GM12873 (cell line): Measurements from ENCODE around the gene LHFPL6.

Experiments
- TF ChIP-seq, protein P1 (sequence below): IDR thresholded peaks from 2 replicates; pipeline ENCODE4 v1.5.1; 2012; ENCODE audit warnings: low read depth, mild to moderate bottlenecking, moderate library complexity, low read length, control low read depth; ENCODE audit not compliant: insufficient read depth; ENCODE audit errors: missing control alignments

LHFPL6 gene

GRCh38 chr13:39603424-39603947, 493 bp upstream of the LHFPL6 start:
- TF ChIP-seq, protein P1, sequence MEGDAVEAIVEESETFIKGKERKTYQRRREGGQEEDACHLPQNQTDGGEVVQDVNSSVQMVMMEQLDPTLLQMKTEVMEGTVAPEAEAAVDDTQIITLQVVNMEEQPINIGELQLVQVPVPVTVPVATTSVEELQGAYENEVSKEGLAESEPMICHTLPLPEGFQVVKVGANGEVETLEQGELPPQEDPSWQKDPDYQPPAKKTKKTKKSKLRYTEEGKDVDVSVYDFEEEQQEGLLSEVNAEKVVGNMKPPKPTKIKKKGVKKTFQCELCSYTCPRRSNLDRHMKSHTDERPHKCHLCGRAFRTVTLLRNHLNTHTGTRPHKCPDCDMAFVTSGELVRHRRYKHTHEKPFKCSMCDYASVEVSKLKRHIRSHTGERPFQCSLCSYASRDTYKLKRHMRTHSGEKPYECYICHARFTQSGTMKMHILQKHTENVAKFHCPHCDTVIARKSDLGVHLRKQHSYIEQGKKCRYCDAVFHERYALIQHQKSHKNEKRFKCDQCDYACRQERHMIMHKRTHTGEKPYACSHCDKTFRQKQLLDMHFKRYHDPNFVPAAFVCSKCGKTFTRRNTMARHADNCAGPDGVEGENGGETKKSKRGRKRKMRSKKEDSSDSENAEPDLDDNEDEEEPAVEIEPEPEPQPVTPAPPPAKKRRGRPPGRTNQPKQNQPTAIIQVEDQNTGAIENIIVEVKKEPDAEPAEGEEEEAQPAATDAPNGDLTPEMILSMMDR: no peak

DNA sequence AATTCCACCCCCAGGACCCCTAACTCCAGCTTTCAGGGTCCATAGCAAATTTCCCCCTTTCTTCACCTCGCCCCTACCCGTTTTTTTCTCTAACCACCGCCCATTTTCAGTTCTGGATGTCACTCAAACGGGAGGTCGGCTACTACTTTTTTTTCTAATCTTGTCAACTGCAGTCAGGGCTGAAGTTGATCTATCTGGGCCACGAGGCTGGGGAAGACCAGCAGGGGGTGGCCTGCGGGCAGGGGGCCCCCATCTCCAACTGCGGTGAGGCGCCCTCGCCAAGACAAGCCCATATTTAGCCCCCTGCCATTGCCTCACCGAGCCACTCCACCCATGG, 748 bp downstream of the LHFPL6 start:
- TF ChIP-seq, protein P1: peak; percentile 29

- TF ChIP-seq, protein P1: no peak
Measured at GRCh38 chr13:39601636-39602035, 1.4 kb downstream of the LHFPL6 start.

GRCh38 chr13:39600766-39601165, 2.2 kb downstream of the LHFPL6 start:
- TF ChIP-seq, protein P1: no peak

GRCh38 chr13:39599842-39600241, 3.2 kb downstream of the LHFPL6 start:
- TF ChIP-seq, protein P1: no peak

DNA sequence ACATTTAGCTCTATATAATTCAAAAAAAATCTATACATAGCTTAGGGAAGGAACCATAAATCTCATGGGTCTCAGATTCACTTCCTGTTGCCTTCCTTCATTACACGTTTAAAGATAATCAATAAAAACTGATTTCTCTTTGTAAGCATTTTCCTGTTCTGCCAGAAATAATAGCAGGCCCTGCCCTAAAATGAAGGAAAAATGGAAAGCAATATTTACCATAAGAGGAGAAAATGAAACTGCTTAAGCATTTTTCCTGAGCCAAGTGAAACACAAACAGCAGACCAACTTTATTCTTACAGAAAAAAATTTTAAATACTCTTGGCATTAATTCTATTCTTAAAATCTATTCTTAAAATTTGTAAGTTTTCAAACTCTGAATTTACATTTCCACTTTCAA, 4.0 kb downstream of the LHFPL6 start:
- TF ChIP-seq, protein P1: no peak

GRCh38 chr13:39597838-39598237, 5.2 kb downstream of the LHFPL6 start:
- TF ChIP-seq, protein P1: no peak
